Epithelial cell of esophagus (primary cell): ENCODE measurements around the gene ANKRD44.

Source experiments
- DNase-seq: peaks from one replicate; pipeline ENCODE4 v3.0.0; 2010; ENCODE audit warnings: low read depth
- H3K4me3 ChIP-seq: 2 replicates; pipeline ENCODE4 v1.5.1; 2011; ENCODE audit warnings: mild to moderate bottlenecking, low read length, control low read depth
- CTCF ChIP-seq: IDR thresholded peaks from 2 replicates; pipeline ENCODE4 v1.5.1; 2011; ENCODE audit warnings: low read depth, mild to moderate bottlenecking, low read length, control low read depth, inconsistent platforms; ENCODE audit not compliant: insufficient read depth; ENCODE audit errors: missing control alignments

Gene ANKRD44

GRCh38 chr2:197248623-197249022 is 62.0 kb downstream of the ANKRD44 start:
- DNase-seq = no peak
- H3K4me3 ChIP-seq = no peak overlapping the region
- no peak for TF ChIP-seq CTCF

- DNase-seq = no peak
- no peak overlapping the region for H3K4me3 ChIP-seq
- no peak for TF ChIP-seq CTCF
Measured at GRCh38 chr2:197248001-197248401, 62.6 kb downstream of the ANKRD44 start.

- no peak for DNase-seq
- no peak for TF ChIP-seq CTCF
- no peak overlapping the region for H3K4me3 ChIP-seq
Measured at GRCh38 chr2:197247083-197247482, 63.5 kb downstream of the ANKRD44 start.

- DNase-seq = no peak
- H3K4me3 ChIP-seq = no peak overlapping the region
- no peak for TF ChIP-seq CTCF
Measured at GRCh38 chr2:197245829-197246804, 64.5 kb downstream of the ANKRD44 start.

GRCh38 chr2:197244349-197244748 is 66.2 kb downstream of the ANKRD44 start:
- no peak overlapping the region for H3K4me3 ChIP-seq
- DNase-seq = no peak
- TF ChIP-seq CTCF = no peak

- H3K4me3 ChIP-seq = no peak overlapping the region
- no peak for TF ChIP-seq CTCF
- no peak for DNase-seq
Measured at GRCh38 chr2:197242719-197243118, 67.9 kb downstream of the ANKRD44 start.
